ENCODE data around the gene GMFB. TPM values are rescaled to one million over a fixed set of nuclear protein-coding genes. Genes with fewer than 3 reads are reported as not detected.

Gene GMFB
- total and polyA plus RNA-seq, 9 of the 15 experiments (the other 6 are each of a cell fraction or from before 2014, with no cell fraction given): 14.0 to 31.7 (median 20.5) TPM

- TF ChIP-seq CEBPZ (IDR thresholded peaks at IDR 0.05; ENCODE audit: borderline replicate concordance, low read depth, low read length) (no peak), POLR3A (IDR thresholded peaks at IDR 0.05; ENCODE audit: borderline replicate concordance, extremely low read depth, insufficient read depth, insufficient read length) (no peak), ZFP91 (CRISPR knock-in tag; IDR thresholded peaks at IDR 0.05) (no peak), MAFF (IDR thresholded peaks at IDR 0.05; ENCODE audit: low read length) (no peak), PYGO2 (tag; IDR thresholded peaks at IDR 0.05) (no peak), PKNOX1 (IDR thresholded peaks at IDR 0.05) (peak; percentile 44), RBM25 (IDR thresholded peaks at IDR 0.05; ENCODE audit: low read depth, low read length, severe bottlenecking) (no peak), ZFP30 (CRISPR knock-in tag; IDR thresholded peaks at IDR 0.05; ENCODE audit: borderline replicate concordance) (no peak), SOX6 (IDR thresholded peaks at IDR 0.05) (no peak), YY1 (IDR thresholded peaks at IDR 0.05; ENCODE audit: borderline replicate concordance in 1 of 3, control insufficient read depth in 1 of 3, extremely low read depth in 1 of 3, insufficient read depth in 3 of 3, insufficient read length in 1 of 3, insufficient replicate concordance in 2 of 3, low read depth in 1 of 3, low read length in 2 of 3) (peak in 1 of 3 experiments; percentile 16), SAFB (IDR thresholded peaks at IDR 0.05; ENCODE audit: borderline replicate concordance, low read depth, low read length) (no peak), ZBTB2 (IDR thresholded peaks at IDR 0.05) (no peak), RAD21 (CRISPR knock-in tag; conservative IDR thresholded peaks at IDR 0.05 in 1 of 2, IDR thresholded peaks at IDR 0.05 in 1 of 2) (peak in 1 of 2 experiments; percentile 39; a peak in 2 of 4 replicates), ZNF212 (CRISPR knock-in tag; IDR thresholded peaks at IDR 0.05) (no peak), DLX4 (CRISPR knock-in tag; IDR thresholded peaks at IDR 0.05) (no peak), ATF2 (CRISPR knock-in tag; IDR thresholded peaks at IDR 0.05) (no peak), ZNF263 (CRISPR knock-in tag; IDR thresholded peaks at IDR 0.05; ENCODE audit: borderline replicate concordance) (no peak)
Observed at GRCh38 chr14:54503486-54503885, 14.7 kb upstream of the GMFB start (continued).
